SU-DHL-6 (cell line): Measurements from ENCODE around the gene AHCY.

Source experiments
- EZH2phosphoT487 ChIP-seq: fragments of 200-600 bp; sonication (generic), shearing (Covaris generic); conservative IDR thresholded peaks from 2 replicates; pipeline ENCODE4 v1.6.1; 2018; ENCODE audit warnings: mild to moderate bottlenecking, antibody characterized with exemption, low read length, moderate library complexity, mixed read lengths
- TF ChIP-seq, protein P1 (sequence below): fragments of 200-600 bp; sonication (generic); IDR thresholded peaks from one replicate; pipeline ENCODE4 v1.5.1; 2017; ENCODE audit warnings: antibody characterized with exemption, mild to moderate bottlenecking, low read length, moderate library complexity; ENCODE audit not compliant: insufficient read depth, poor library complexity, severe bottlenecking

DNA sequence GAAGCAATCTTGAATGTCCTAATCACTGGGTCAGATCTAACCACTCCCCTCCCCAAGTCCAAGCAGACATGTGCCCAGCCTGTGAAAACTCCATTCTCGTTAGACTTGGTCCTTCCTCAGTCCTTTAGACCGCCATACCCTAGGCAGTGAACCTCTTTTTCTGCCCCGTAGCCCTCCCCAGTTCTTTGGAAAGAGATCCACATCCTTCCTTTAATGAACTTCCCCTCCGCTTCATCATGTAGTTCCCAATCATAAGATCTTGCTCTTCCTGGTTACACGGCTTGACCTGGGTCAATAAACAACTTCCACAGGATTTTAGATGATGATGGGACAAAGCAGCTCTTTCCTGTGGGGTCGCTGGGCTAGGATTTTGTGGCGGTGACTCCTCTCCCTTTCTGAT is 9.6 kb downstream of the AHCY start:
- TF ChIP-seq, protein P1, sequence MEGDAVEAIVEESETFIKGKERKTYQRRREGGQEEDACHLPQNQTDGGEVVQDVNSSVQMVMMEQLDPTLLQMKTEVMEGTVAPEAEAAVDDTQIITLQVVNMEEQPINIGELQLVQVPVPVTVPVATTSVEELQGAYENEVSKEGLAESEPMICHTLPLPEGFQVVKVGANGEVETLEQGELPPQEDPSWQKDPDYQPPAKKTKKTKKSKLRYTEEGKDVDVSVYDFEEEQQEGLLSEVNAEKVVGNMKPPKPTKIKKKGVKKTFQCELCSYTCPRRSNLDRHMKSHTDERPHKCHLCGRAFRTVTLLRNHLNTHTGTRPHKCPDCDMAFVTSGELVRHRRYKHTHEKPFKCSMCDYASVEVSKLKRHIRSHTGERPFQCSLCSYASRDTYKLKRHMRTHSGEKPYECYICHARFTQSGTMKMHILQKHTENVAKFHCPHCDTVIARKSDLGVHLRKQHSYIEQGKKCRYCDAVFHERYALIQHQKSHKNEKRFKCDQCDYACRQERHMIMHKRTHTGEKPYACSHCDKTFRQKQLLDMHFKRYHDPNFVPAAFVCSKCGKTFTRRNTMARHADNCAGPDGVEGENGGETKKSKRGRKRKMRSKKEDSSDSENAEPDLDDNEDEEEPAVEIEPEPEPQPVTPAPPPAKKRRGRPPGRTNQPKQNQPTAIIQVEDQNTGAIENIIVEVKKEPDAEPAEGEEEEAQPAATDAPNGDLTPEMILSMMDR = no peak
- no peak for TF ChIP-seq EZH2phosphoT487
